ENCODE measurements around the gene OLAH. TPM values are rescaled to one million over a fixed set of nuclear protein-coding genes. Genes with fewer than 3 reads are reported as not detected.

OLAH gene
- total RNA-seq, 4 donors from 2014 or later, result 2.2 TPM; not detected in 3

- Histone ChIP-seq H3K4me1 (no peaks in the 10 kb centered on the region), H3K27me3 (no peaks in the 10 kb centered on the region), H3K36me3 (no peaks in the 10 kb centered on the region), H3K27ac (no peak overlapping the region), H3K9me3 (no peaks in the 10 kb centered on the region), H3K4me3 (no peak overlapping the region)
- no peak for TF ChIP-seq POLR2A (IDR thresholded peaks at IDR 0.05)
- no peak for TF ChIP-seq CTCF (IDR thresholded peaks at IDR 0.05)
- intact Hi-C loops (cut with DNase I; ENCODE audit: low total_unique reads), result no loop called here
- no peak for DNase-seq
These were observed 28.6 kb downstream of the OLAH start for GRCh38 chr10:15072358-15072757.

- no peak overlapping the region for H3K27ac ChIP-seq
- no peak for TF ChIP-seq CTCF (IDR thresholded peaks at IDR 0.05)
- no peak for TF ChIP-seq POLR2A (IDR thresholded peaks at IDR 0.05)
These were observed 31.7 kb downstream of the OLAH start for GRCh38 chr10:15075421-15075820.

GRCh38 chr10:15083674-15084501 is 40.1 kb downstream of the OLAH start:
- Histone ChIP-seq H3K27ac (peak overlapping the region; percentile 64 to 77), H3K9me3 (no peaks in the 10 kb centered on the region), H3K27me3 (no peaks in the 10 kb centered on the region), H3K36me3 (no peaks in the 10 kb centered on the region), H3K4me1 (no peaks in the 10 kb centered on the region), H3K4me3 (peak overlapping the region; percentile 38 to 56)
- no peak for DNase-seq
- TF ChIP-seq CTCF (IDR thresholded peaks at IDR 0.05) (no peak), POLR2A (IDR thresholded peaks at IDR 0.05) (no peak)
- intact Hi-C loops (cut with DNase I; ENCODE audit: low total_unique reads), result no loop called here

More at GRCh38 chr10:15075421-15075820, 31.7 kb downstream of the OLAH start:
- Histone ChIP-seq H3K4me3 (no peak overlapping the region), H3K27me3 (no peaks in the 10 kb centered on the region), H3K36me3 (no peaks in the 10 kb centered on the region), H3K4me1 (no peaks in the 10 kb centered on the region), H3K9me3 (no peaks in the 10 kb centered on the region)
- intact Hi-C loops (cut with DNase I; ENCODE audit: low total_unique reads), result no loop called here
- DNase-seq, result no peak

- peak overlapping the region; percentile 38 to 56 for H3K4me3 ChIP-seq
- no peaks in the 10 kb centered on the region for H3K4me1 ChIP-seq
- intact Hi-C loops (cut with DNase I; ENCODE audit: low total_unique reads), result no loop called here
- no peak for TF ChIP-seq POLR2A (IDR thresholded peaks at IDR 0.05)
- peak in 1 of 4 experiments; percentile 20 for TF ChIP-seq CTCF (IDR thresholded peaks at IDR 0.05)
- no peaks in the 10 kb centered on the region for H3K9me3 ChIP-seq
- DNase-seq, result peak; percentile 35 to 75
- H3K27ac ChIP-seq, result peak overlapping the region; percentile 64 to 77
- no peaks in the 10 kb centered on the region for H3K36me3 ChIP-seq
- no peaks in the 10 kb centered on the region for H3K27me3 ChIP-seq
These were observed 40.8 kb downstream of the OLAH start for GRCh38 chr10:15084502-15084922.

- H3K9me3 ChIP-seq, result no peaks in the 10 kb centered on the region
- H3K36me3 ChIP-seq, result no peaks in the 10 kb centered on the region
- no peaks in the 10 kb centered on the region for H3K27me3 ChIP-seq
- peak; percentile 61 to 71 for DNase-seq
- no peaks in the 10 kb centered on the region for H3K4me1 ChIP-seq
- TF ChIP-seq CTCF (IDR thresholded peaks at IDR 0.05) (peak; percentile 27 to 74 (median 61)), POLR2A (IDR thresholded peaks at IDR 0.05) (peak in 1 of 2 donors; percentile 10)
- H3K4me3 ChIP-seq, result peak within 1 kb of the TSS; percentile 38 to 47
- H3K27ac ChIP-seq, result no peak within 1 kb of the TSS
- intact Hi-C loops (cut with DNase I; ENCODE audit: low total_unique reads), result no loop called here
These were observed 44.9 kb downstream of the OLAH start, which contains the start of gene ACBD7 for GRCh38 chr10:15088428-15089261. Gene ACBD7 (minus strand): TSS chr10:15088776. CDS start chr10:15088728, 48 bp downstream.
